Activated CD4-positive, alpha-beta memory T cell treated with anti-CD3 and anti-CD28 coated beads for 36 hours (primary cell): ENCODE results near the gene GNAT3. TPM values are rescaled to one million over a fixed set of nuclear protein-coding genes. Genes with fewer than 3 reads are reported as not detected.

Experiments
- total RNA-seq, 2 experiments: library from RNA; stranded (reverse); gene quantifications; one replicate each; pipeline ENCODE4 v1.2.3, GENCODE V29; 2021

GNAT3 gene
- total RNA-seq, 2 experiments from 2014 or later: not detected

Other genes starting within 250 kb of the GNAT3 start
- gene CD36, start 126.6 kb upstream of the GNAT3 start, total RNA-seq: not detected